ENCODE results near the gene CES4A.

The CES4A gene

GRCh38 chr16:67053767-67054334, 65.5 kb downstream of the CES4A start:
- no peak for DNase-seq (ENCODE audit: low read depth)

GRCh38 chr16:67054901-67055300, 66.5 kb downstream of the CES4A start:
- no peak for DNase-seq (ENCODE audit: low read depth)

- peak; percentile 94 for DNase-seq (ENCODE audit: low read depth)
These were observed 67.5 kb downstream of the CES4A start for GRCh38 chr16:67055712-67056487.
